ENCODE data around the gene PXMP4. TPM values are rescaled to one million over a fixed set of nuclear protein-coding genes. Genes with fewer than 3 reads are reported as not detected.

PXMP4 gene
- total and polyA plus RNA-seq, 2 experiments from 2014 or later = 5.9 to 14.1 TPM

DNA sequence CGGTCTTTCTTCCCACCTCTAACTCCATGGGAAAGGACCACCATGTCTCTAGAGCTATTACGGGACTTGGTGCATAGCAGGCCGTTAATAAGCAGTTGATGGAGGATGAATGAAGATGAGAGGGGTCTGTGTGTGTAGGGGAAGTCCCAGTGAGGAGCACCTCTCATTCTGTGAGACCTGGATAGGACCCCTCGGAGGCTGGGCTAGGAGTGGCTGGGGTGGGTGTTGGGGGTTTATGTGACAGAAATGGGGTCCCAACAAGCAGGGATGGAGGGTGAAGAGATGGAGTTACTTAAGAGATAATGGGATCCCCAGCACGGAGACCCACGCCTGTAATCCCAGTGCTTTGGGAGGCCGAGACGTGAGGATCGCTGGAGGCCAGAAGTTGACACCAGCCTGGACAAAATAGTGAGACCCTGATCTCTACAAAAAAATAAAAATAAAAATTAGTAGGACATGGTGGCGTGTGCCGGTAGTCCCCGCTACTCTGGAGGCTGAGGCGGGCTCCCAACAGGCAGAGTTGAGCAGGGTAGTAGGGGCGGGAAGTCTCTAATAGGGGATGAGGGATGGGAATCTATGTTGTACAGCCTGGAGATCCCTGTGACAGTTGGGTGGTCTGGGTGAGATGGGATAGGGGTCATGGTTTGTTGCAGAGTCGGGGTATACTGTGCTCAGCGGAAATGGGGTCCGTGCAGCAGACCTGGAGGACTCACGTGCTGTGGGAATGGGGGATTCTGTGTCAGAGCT is 11.0 kb upstream of the PXMP4 start:
- Histone ChIP-seq H3K27me3 (replicated peaks; ENCODE audit: insufficient read depth) (no peaks in the 10 kb centered on the region), H3K79me2 (ENCODE audit: insufficient read depth) (peaks cover 10% of the 10 kb centered on the region)

DNA sequence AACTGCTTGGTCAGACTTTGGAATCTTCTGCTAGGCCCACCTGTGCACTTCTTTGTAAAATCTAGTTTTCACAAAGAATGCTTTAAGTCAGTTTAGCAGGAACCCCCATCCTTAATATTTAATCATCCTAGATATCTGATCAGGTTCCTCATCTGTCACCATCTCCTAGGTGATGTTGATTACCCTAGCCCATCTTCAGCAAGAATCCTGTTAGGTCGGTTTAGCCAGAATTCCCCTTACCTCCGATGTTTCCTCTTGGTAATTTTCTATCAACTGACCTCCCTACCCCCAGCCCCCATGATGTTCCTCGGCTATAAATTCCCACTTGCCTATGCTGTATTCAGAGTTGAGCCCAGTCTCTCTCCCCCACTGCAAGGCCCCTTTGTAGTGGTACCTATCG is 9.0 kb upstream of the PXMP4 start:
- Histone ChIP-seq H3K4me1 (ENCODE audit: insufficient read depth) (peaks cover 12% of the 10 kb centered on the region), H2AFZ (no peak overlapping the region), H4K20me1 (ENCODE audit: insufficient read depth) (no peaks in the 10 kb centered on the region), H3K79me2 (ENCODE audit: insufficient read depth) (no peaks in the 10 kb centered on the region), H3K9me3 (ENCODE audit: low read depth) (no peaks in the 10 kb centered on the region), H3K27me3 (replicated peaks; ENCODE audit: insufficient read depth) (no peaks in the 10 kb centered on the region), H3K27ac (no peak overlapping the region), H3K4me2 (ENCODE audit: unreplicated experiment) (no peak overlapping the region), H3K36me3 (ENCODE audit: low read depth) (no peaks in the 10 kb centered on the region), H3K9me2 (ENCODE audit: insufficient read depth) (no peaks in the 10 kb centered on the region), H3K4me3 (no peak overlapping the region), H3F3A (ENCODE audit: insufficient read depth) (0 out of 2 replicates have a peak, but pooled peaks cover 4% of the 10 kb centered on the region), H3K9ac (no peak overlapping the region)
- in situ Hi-C loops (cut with MboI) = no loop called here
- no peak for TF ChIP-seq EZH2 (IDR thresholded peaks at IDR 0.05; ENCODE audit: insufficient read depth, poor library complexity, severe bottlenecking)
- no peak for TF ChIP-seq EZH2phosphoT487 (IDR thresholded peaks at IDR 0.05; ENCODE audit: insufficient read depth, low read depth)
- no peak for DNase-seq
- 56 to 61% methylated on average over 4 of the region's 4 CpGs for WGBS, 2 experiments (ENCODE audit: low coverage in 1 of 2, low lambda C conversion rate in 2 of 2, missing lambda C conversion rate in 2 of 2)

More for the DNA sequence above, 11.0 kb upstream of the PXMP4 start:
- no peak for DNase-seq
- no peaks in the 10 kb centered on the region for H4K20me1 ChIP-seq (ENCODE audit: insufficient read depth)
- peak overlapping the region; percentile 81 for H3K4me2 ChIP-seq (ENCODE audit: unreplicated experiment)
- H2AFZ ChIP-seq = peak overlapping the region; percentile 97
- H3K9me2 ChIP-seq (ENCODE audit: insufficient read depth) = no peaks in the 10 kb centered on the region
- WGBS, 2 experiments (ENCODE audit: low coverage in 1 of 2, low lambda C conversion rate in 2 of 2, missing lambda C conversion rate in 2 of 2) = 75% methylated on average over 18 of the region's 18 CpGs
- in situ Hi-C loops (cut with MboI) = no loop called here
- TF ChIP-seq EZH2 (IDR thresholded peaks at IDR 0.05; ENCODE audit: insufficient read depth, poor library complexity, severe bottlenecking) (no peak), EZH2phosphoT487 (IDR thresholded peaks at IDR 0.05; ENCODE audit: insufficient read depth, low read depth) (no peak)
- peak overlapping the region; percentile 54 for H3K27ac ChIP-seq
- peak overlapping the region; percentile 82 for H3K9ac ChIP-seq
- 0 out of 2 replicates have a peak, but pooled peaks cover 4% of the 10 kb centered on the region for H3F3A ChIP-seq (ENCODE audit: insufficient read depth)
- H3K9me3 ChIP-seq (ENCODE audit: low read depth) = no peaks in the 10 kb centered on the region
- H3K4me3 ChIP-seq = peak overlapping the region; percentile 81
- H3K4me1 ChIP-seq (ENCODE audit: insufficient read depth) = peaks cover 16% of the 10 kb centered on the region
- no peaks in the 10 kb centered on the region for H3K36me3 ChIP-seq (ENCODE audit: low read depth)

- Histone ChIP-seq H3K27ac (no peak overlapping the region), H2AFZ (no peak overlapping the region), H3K4me2 (ENCODE audit: unreplicated experiment) (no peak overlapping the region), H3K9me3 (ENCODE audit: low read depth) (no peaks in the 10 kb centered on the region), H4K20me1 (ENCODE audit: insufficient read depth) (no peaks in the 10 kb centered on the region), H3K9me2 (ENCODE audit: insufficient read depth) (no peaks in the 10 kb centered on the region), H3K27me3 (replicated peaks; ENCODE audit: insufficient read depth) (no peaks in the 10 kb centered on the region), H3F3A (ENCODE audit: insufficient read depth) (0 out of 2 replicates have a peak, but pooled peaks cover 4% of the 10 kb centered on the region), H3K79me2 (ENCODE audit: insufficient read depth) (no peaks in the 10 kb centered on the region), H3K4me3 (no peak overlapping the region), H3K9ac (no peak overlapping the region), H3K36me3 (ENCODE audit: low read depth) (no peaks in the 10 kb centered on the region), H3K4me1 (ENCODE audit: insufficient read depth) (peaks cover 7% of the 10 kb centered on the region)
- no peak for DNase-seq
- WGBS, 2 experiments (ENCODE audit: low coverage in 1 of 2, low lambda C conversion rate in 2 of 2, missing lambda C conversion rate in 2 of 2) = 71 to 76% methylated on average over 2 of the region's 2 CpGs
- TF ChIP-seq EZH2phosphoT487 (IDR thresholded peaks at IDR 0.05; ENCODE audit: insufficient read depth, low read depth) (no peak), EZH2 (IDR thresholded peaks at IDR 0.05; ENCODE audit: insufficient read depth, poor library complexity, severe bottlenecking) (no peak)
- in situ Hi-C loops (cut with MboI) = no loop called here
Measured at GRCh38 chr20:33728463-33728862, 8.4 kb upstream of the PXMP4 start.

GRCh38 chr20:33727806-33728205 is 7.7 kb upstream of the PXMP4 start:
- H3K4me2 ChIP-seq (ENCODE audit: unreplicated experiment) = no peak overlapping the region
- no peaks in the 10 kb centered on the region for H3K36me3 ChIP-seq (ENCODE audit: low read depth)
- 79 to 88% methylated on average over 3 of the region's 3 CpGs for WGBS, 2 experiments (ENCODE audit: low coverage in 1 of 2, low lambda C conversion rate in 2 of 2, missing lambda C conversion rate in 2 of 2)
- H3K27me3 ChIP-seq (replicated peaks; ENCODE audit: insufficient read depth) = no peaks in the 10 kb centered on the region
- no peak overlapping the region for H3K4me3 ChIP-seq
- no peaks in the 10 kb centered on the region for H4K20me1 ChIP-seq (ENCODE audit: insufficient read depth)
- H3K9me3 ChIP-seq (ENCODE audit: low read depth) = no peaks in the 10 kb centered on the region
- in situ Hi-C loops (cut with MboI) = no loop called here
- no peak for DNase-seq
- H3K79me2 ChIP-seq (ENCODE audit: insufficient read depth) = no peaks in the 10 kb centered on the region
- H3K9ac ChIP-seq = no peak overlapping the region
- H2AFZ ChIP-seq = no peak overlapping the region
- 0 out of 2 replicates have a peak, but pooled peaks cover 3% of the 10 kb centered on the region for H3F3A ChIP-seq (ENCODE audit: insufficient read depth)
- no peaks in the 10 kb centered on the region for H3K9me2 ChIP-seq (ENCODE audit: insufficient read depth)
- peaks cover 3% of the 10 kb centered on the region; the same call in 1 of the 2 replicates for H3K4me1 ChIP-seq (ENCODE audit: insufficient read depth)
- H3K27ac ChIP-seq = no peak overlapping the region
- TF ChIP-seq EZH2 (IDR thresholded peaks at IDR 0.05; ENCODE audit: insufficient read depth, poor library complexity, severe bottlenecking) (no peak), EZH2phosphoT487 (IDR thresholded peaks at IDR 0.05; ENCODE audit: insufficient read depth, low read depth) (no peak)
